Right lobe of liver (tissue), 6 donors: ENCODE results near the gene TRABD2B. TPM values are rescaled to one million over a fixed set of nuclear protein-coding genes. Genes with fewer than 3 reads are reported as not detected.

ENCODE experiments used
- ATAC-seq, 4 donors: fragments of 200-7000 bp; cut with Tn5 transposase; one replicate each; pipeline ENCODE4 v1.9.1; 2020; ENCODE audit warnings: mild to moderate bottlenecking in 4 of 4, moderate library complexity in 4 of 4
- DNase-seq, 3 donors: peaks; one replicate each; pipeline ENCODE4 v3.0.0-alpha.2; 2020
- H3K27ac ChIP-seq, 3 donors: fragments of 200-600 bp; one replicate each; pipeline ENCODE4 v1.8.0; 2022
- H3K27me3 ChIP-seq, 2 donors: fragments of 200-600 bp; one replicate each; pipeline ENCODE4 v1.8.0; 2022
- H3K36me3 ChIP-seq, 4 donors: fragments of 200-600 bp; sonication (generic) in 1 of 4; one replicate each; pipeline versions ENCODE4 v1.5.1 to v1.8.0; 2017 to 2022; ENCODE audit warnings: control low read depth in 1 of 4
- H3K4me1 ChIP-seq, 4 donors: fragments of 200-600 bp; sonication (generic) in 1 of 4; one replicate each; pipeline versions ENCODE4 v1.5.1 to v1.8.0; 2017 to 2022; ENCODE audit warnings: control low read depth in 1 of 4
- H3K4me3 ChIP-seq, 3 donors: fragments of 200-600 bp; one replicate each; pipeline ENCODE4 v1.8.0; 2022
- H3K9me3 ChIP-seq, 4 donors: fragments of 200-600 bp; sonication (generic) in 1 of 4; one replicate each; pipeline versions ENCODE4 v1.5.1 to v1.8.0; 2017 to 2022; ENCODE audit warnings: control low read depth in 1 of 4
- CTCF ChIP-seq, 4 donors: fragments of 200-600 bp in 3 of 4; fragments of 450-650 bp in 1 of 4; IDR thresholded peaks; one replicate each; pipeline versions ENCODE4 v1.5.1 to v1.8.0; 2016 to 2022; ENCODE audit warnings: antibody characterized with exemption in 4 of 4, mild to moderate bottlenecking in 2 of 4
- POLR2A ChIP-seq: fragments of 450-650 bp; IDR thresholded peaks from one replicate; pipeline ENCODE4 v1.6.1; 2017; ENCODE audit warnings: antibody characterized with exemption, mild to moderate bottlenecking
- WGBS: methylation state at CpG from one replicate; pipeline ENCODE4 v1.1.6; 2018; ENCODE audit warnings: low coverage, low lambda C conversion rate; ENCODE audit not compliant: insufficient coverage; ENCODE audit errors: missing lambda C conversion rate; 5-methylcytosine and 5-hydroxymethylcytosine counted together
- intact Hi-C, 2 donors: fragments of 100-400 bp; cut with DNase I; formaldehyde crosslinking; loops; one replicate each; pipeline versions ENCODE4 v1.11.2 to v1.14.1; 2022
- total RNA-seq, 6 experiments: library from RNA; depleted of rRNA in 2 of 6; stranded (reverse); fragments of >200 nt in 2 of 6; fragmentation: NEBNext Ultra II Directional in 3 of 6; extraction: Animal tissue kit (Norgen Biotek cat#: 25700) in 3 of 6; gene quantifications; one replicate each; pipeline versions ENCODE4 v1.1.0 to v1.2.4, GENCODE V29; 2016 to 2023
- donor health status: DM: no; HTN: yes; CAD: no.
- donor health status: DM: no; HTN: no; CAD: no.
- donor health status: DM: no; HTN: no; CAD: no.
- donor health status: DM: no; HTN: yes; CAD: no.
- donor health status: DM: no; HTN: yes; CAD: no.

Gene TRABD2B
- total RNA-seq, 6 experiments from 2014 or later, result 0.55 to 9.5 (median 1.8) TPM

- H3K27ac ChIP-seq, result no peak overlapping the region
- ATAC-seq, result no peak
- TF ChIP-seq POLR2A (no peak), CTCF (IDR thresholded peaks at IDR 0.05) (no peak)
- no peaks in the 10 kb centered on the region for H3K9me3 ChIP-seq
- WGBS, result 43% methylated on average over 1 of the region's 1 CpG
- no peak for DNase-seq
- no peaks in the 10 kb centered on the region for H3K27me3 ChIP-seq
- no peaks in the 10 kb centered on the region for H3K36me3 ChIP-seq
- H3K4me3 ChIP-seq, result no peak overlapping the region
- peaks cover 0 to 23% (median under 1%) of the 10 kb centered on the region in 4 donors for H3K4me1 ChIP-seq
- intact Hi-C loops, result no loop called here
Measured at GRCh38 chr1:47935856-47936255, 61.3 kb downstream of the TRABD2B start.

- ATAC-seq (no peak), DNase-seq (no peak)
- Histone ChIP-seq H3K27ac (no peak overlapping the region), H3K4me1 (peaks cover 0 to 20% (median 0%) of the 10 kb centered on the region in 4 donors), H3K36me3 (no peaks in the 10 kb centered on the region), H3K9me3 (no peaks in the 10 kb centered on the region), H3K4me3 (no peak overlapping the region), H3K27me3 (no peaks in the 10 kb centered on the region)
- WGBS, result 30% methylated on average over 4 of the region's 4 CpGs
- intact Hi-C loops, result no loop called here
- no peak for TF ChIP-seq CTCF (IDR thresholded peaks at IDR 0.05)
- TF ChIP-seq POLR2A, result no peak
Measured at GRCh38 chr1:47935163-47935562, 62.0 kb downstream of the TRABD2B start.

GRCh38 chr1:47934243-47934805, 62.9 kb downstream of the TRABD2B start:
- peak in 2 of 3 donors; percentile 73 to 75 for DNase-seq
- H3K4me1 ChIP-seq, result peaks cover 0 to 20% (median 0%) of the 10 kb centered on the region in 4 donors
- no peaks in the 10 kb centered on the region for H3K9me3 ChIP-seq
- H3K27ac ChIP-seq, result peak overlapping the region in 1 of 3 donors; percentile 30
- intact Hi-C loops, result no loop called here
- TF ChIP-seq CTCF (IDR thresholded peaks at IDR 0.05), result no peak
- no peak for TF ChIP-seq POLR2A
- no peaks in the 10 kb centered on the region for H3K27me3 ChIP-seq
- 23% methylated on average over 3 of the region's 9 CpGs for WGBS
- no peaks in the 10 kb centered on the region for H3K36me3 ChIP-seq
- peak; percentile 33 to 79 (median 60) for ATAC-seq
- H3K4me3 ChIP-seq, result no peak overlapping the region

- no peak for TF ChIP-seq POLR2A
- no peak for TF ChIP-seq CTCF (IDR thresholded peaks at IDR 0.05)
- Histone ChIP-seq H3K9me3 (no peaks in the 10 kb centered on the region), H3K4me3 (no peak overlapping the region), H3K27me3 (no peaks in the 10 kb centered on the region), H3K4me1 (peaks cover 0 to 20% (median 0%) of the 10 kb centered on the region in 4 donors), H3K27ac (no peak overlapping the region), H3K36me3 (no peaks in the 10 kb centered on the region)
- no peak for ATAC-seq
- intact Hi-C loops, result no loop called here
- no peak for DNase-seq
- WGBS, result 80% methylated on average over 2 of the region's 6 CpGs
Measured at GRCh38 chr1:47932743-47933142, 64.4 kb downstream of the TRABD2B start.

GRCh38 chr1:47931395-47931794, 65.8 kb downstream of the TRABD2B start:
- Histone ChIP-seq H3K36me3 (no peaks in the 10 kb centered on the region), H3K4me1 (peaks cover 0 to 20% (median 0%) of the 10 kb centered on the region in 4 donors), H3K27ac (no peak overlapping the region), H3K27me3 (no peaks in the 10 kb centered on the region), H3K9me3 (no peaks in the 10 kb centered on the region), H3K4me3 (no peak overlapping the region)
- TF ChIP-seq POLR2A (no peak), CTCF (IDR thresholded peaks at IDR 0.05) (peak in 1 of 4 donors; percentile 34)
- no CpG with 5 or more reads among the region's 5 CpGs for WGBS
- no peak for DNase-seq
- peak; percentile 44 to 71 (median 46) for ATAC-seq
- intact Hi-C loops, result no loop called here
